ENCODE measurements around the gene CLASP1. TPM values are rescaled to one million over a fixed set of nuclear protein-coding genes. Genes with fewer than 3 reads are reported as not detected.
"Not testable (repeated sequence)": the region's sequence is repeated elsewhere in the genome, so short reads cannot be mapped to it uniquely, and the experiment has no call there.

Gene CLASP1
- total RNA-seq, 1 donor from 2014 or later, result 95.1 TPM

GRCh38 chr2:121386102-121386501 is 263.2 kb downstream of the CLASP1 start:
- Mint-ChIP-seq H3K36me3 (ENCODE audit: low read depth, unreplicated experiment) (peaks cover 25% of the 10 kb centered on the region), H3K9me3 (ENCODE audit: unreplicated experiment) (no peaks in the 10 kb centered on the region), H3K27ac (ENCODE audit: unreplicated experiment) (no peak overlapping the region), H3K27me3 (ENCODE audit: unreplicated experiment) (peaks cover 2% of the 10 kb centered on the region), H3K4me3 (ENCODE audit: unreplicated experiment) (no peak overlapping the region), H3K4me1 (ENCODE audit: unreplicated experiment) (peaks cover 5% of the 10 kb centered on the region)
- TF ChIP-seq CTCF (IDR thresholded peaks at IDR 0.05; ENCODE audit: unreplicated experiment), result no peak
- DNase-seq (ENCODE audit: low spot score), result no peak

GRCh38 chr2:121382744-121383143 is 266.5 kb downstream of the CLASP1 start:
- no peaks in the 10 kb centered on the region for H3K9me3 Mint-ChIP-seq (ENCODE audit: unreplicated experiment)
- no peak overlapping the region for H3K4me3 Mint-ChIP-seq (ENCODE audit: unreplicated experiment)
- peaks cover 2% of the 10 kb centered on the region for H3K27me3 Mint-ChIP-seq (ENCODE audit: unreplicated experiment)
- no peak for DNase-seq (ENCODE audit: low spot score)
- peaks cover 21% of the 10 kb centered on the region for H3K36me3 Mint-ChIP-seq (ENCODE audit: low read depth, unreplicated experiment)
- H3K27ac Mint-ChIP-seq (ENCODE audit: unreplicated experiment), result no peak overlapping the region
- TF ChIP-seq CTCF (IDR thresholded peaks at IDR 0.05; ENCODE audit: unreplicated experiment), result no peak
- H3K4me1 Mint-ChIP-seq (ENCODE audit: unreplicated experiment), result peaks cover 5% of the 10 kb centered on the region

- no peak for DNase-seq (ENCODE audit: low spot score)
- no peaks in the 10 kb centered on the region for H3K9me3 Mint-ChIP-seq (ENCODE audit: unreplicated experiment)
- no peaks in the 10 kb centered on the region for H3K4me1 Mint-ChIP-seq (ENCODE audit: unreplicated experiment)
- H3K27ac Mint-ChIP-seq (ENCODE audit: unreplicated experiment), result peak overlapping the region; percentile 10
- peaks cover 44% of the 10 kb centered on the region for H3K36me3 Mint-ChIP-seq (ENCODE audit: low read depth, unreplicated experiment)
- TF ChIP-seq CTCF (IDR thresholded peaks at IDR 0.05; ENCODE audit: unreplicated experiment), result no peak
- H3K27me3 Mint-ChIP-seq (ENCODE audit: unreplicated experiment), result peaks cover 2% of the 10 kb centered on the region
- no peak overlapping the region for H3K4me3 Mint-ChIP-seq (ENCODE audit: unreplicated experiment)
Observed at GRCh38 chr2:121377646-121378045, 271.6 kb downstream of the CLASP1 start.

GRCh38 chr2:121376535-121377250 is 272.6 kb downstream of the CLASP1 start:
- Mint-ChIP-seq H3K27me3 (ENCODE audit: unreplicated experiment) (peaks cover 2% of the 10 kb centered on the region), H3K4me1 (ENCODE audit: unreplicated experiment) (peaks cover 4% of the 10 kb centered on the region), H3K27ac (ENCODE audit: unreplicated experiment) (no peak overlapping the region), H3K9me3 (ENCODE audit: unreplicated experiment) (no peaks in the 10 kb centered on the region), H3K36me3 (ENCODE audit: low read depth, unreplicated experiment) (peaks cover 41% of the 10 kb centered on the region), H3K4me3 (ENCODE audit: unreplicated experiment) (no peak overlapping the region)
- DNase-seq (ENCODE audit: low spot score), result no peak
- no peak for TF ChIP-seq CTCF (IDR thresholded peaks at IDR 0.05; ENCODE audit: unreplicated experiment)

- H3K4me1 Mint-ChIP-seq (ENCODE audit: unreplicated experiment), result peaks cover 7% of the 10 kb centered on the region
- no peak for TF ChIP-seq CTCF (IDR thresholded peaks at IDR 0.05; ENCODE audit: unreplicated experiment)
- H3K27ac Mint-ChIP-seq (ENCODE audit: unreplicated experiment), result no peak overlapping the region
- no peak overlapping the region for H3K4me3 Mint-ChIP-seq (ENCODE audit: unreplicated experiment)
- peaks cover 39% of the 10 kb centered on the region for H3K36me3 Mint-ChIP-seq (ENCODE audit: low read depth, unreplicated experiment)
- peaks cover 2% of the 10 kb centered on the region for H3K27me3 Mint-ChIP-seq (ENCODE audit: unreplicated experiment)
- DNase-seq (ENCODE audit: low spot score), result no peak
- H3K9me3 Mint-ChIP-seq (ENCODE audit: unreplicated experiment), result no peaks in the 10 kb centered on the region
Observed at GRCh38 chr2:121375621-121376159, 273.6 kb downstream of the CLASP1 start.

- DNase-seq (ENCODE audit: low spot score); H3K4me1 Mint-ChIP-seq (ENCODE audit: unreplicated experiment); H3K27me3 Mint-ChIP-seq (ENCODE audit: unreplicated experiment); H3K9me3 Mint-ChIP-seq (ENCODE audit: unreplicated experiment); H3K27ac Mint-ChIP-seq (ENCODE audit: unreplicated experiment): not testable (repeated sequence)
- Mint-ChIP-seq H3K36me3 (ENCODE audit: low read depth, unreplicated experiment) (peaks cover 37% of the 10 kb centered on the region), H3K4me3 (ENCODE audit: unreplicated experiment) (peak overlapping the region; percentile 65)
Observed at GRCh38 chr2:121374412-121375075, 274.7 kb downstream of the CLASP1 start.
